AG09319 (cell line): ENCODE data around the gene ZNF787.

Experiments used
- DNase-seq: peaks from one replicate; pipeline ENCODE4 v3.0.0-alpha.2; 2010; ENCODE audit warnings: low read depth; ENCODE audit errors: extremely low read depth
- CTCF ChIP-seq: IDR thresholded peaks from 2 replicates; pipeline ENCODE4 v1.5.1; 2011; ENCODE audit warnings: low read depth, mild to moderate bottlenecking, inconsistent platforms, low read length, moderate library complexity

The ZNF787 gene

GRCh38 chr19:56053596-56053995 lies 67.5 kb downstream of the ZNF787 start:
- no peak for DNase-seq

More at GRCh38 chr19:56053596-56053995, 67.5 kb downstream of the ZNF787 start:
- no peak for TF ChIP-seq CTCF
